ENCODE results near the gene FCRL5. TPM values are rescaled to one million over a fixed set of nuclear protein-coding genes. Genes with fewer than 3 reads are reported as not detected.

The FCRL5 gene
- total RNA-seq, 2 experiments from 2014 or later = 0.05 TPM; not detected in 1

GRCh38 chr1:157577420-157577819 is 25.1 kb upstream of the FCRL5 start:
- no peaks in the 10 kb centered on the region for H3K9me3 Mint-ChIP-seq
- CTCF ChIA-PET = interaction anchor here (0.7 to 1.4 kb wide), 3 partner anchors 11 to 114 kb away, joined by 3 to 4 read pairs (median 3); no protein-coding TSS in a partner anchor
- H3K27me3 Mint-ChIP-seq = no peaks in the 10 kb centered on the region
- H3K4me3 Mint-ChIP-seq = no peak overlapping the region
- no peaks in the 10 kb centered on the region for H3K36me3 Mint-ChIP-seq (ENCODE audit: low read depth)
- DNase-seq = no peak
- no peak for TF ChIP-seq CTCF (IDR thresholded peaks at IDR 0.05)
- no peak overlapping the region for H3K27ac Mint-ChIP-seq
- no peak for ATAC-seq
- POLR2A ChIA-PET = no interaction called here
- intact Hi-C loops (cut with micrococcal nuclease) = no loop called here
- no peaks in the 10 kb centered on the region for H3K4me1 Mint-ChIP-seq (ENCODE audit: low read depth)

DNA sequence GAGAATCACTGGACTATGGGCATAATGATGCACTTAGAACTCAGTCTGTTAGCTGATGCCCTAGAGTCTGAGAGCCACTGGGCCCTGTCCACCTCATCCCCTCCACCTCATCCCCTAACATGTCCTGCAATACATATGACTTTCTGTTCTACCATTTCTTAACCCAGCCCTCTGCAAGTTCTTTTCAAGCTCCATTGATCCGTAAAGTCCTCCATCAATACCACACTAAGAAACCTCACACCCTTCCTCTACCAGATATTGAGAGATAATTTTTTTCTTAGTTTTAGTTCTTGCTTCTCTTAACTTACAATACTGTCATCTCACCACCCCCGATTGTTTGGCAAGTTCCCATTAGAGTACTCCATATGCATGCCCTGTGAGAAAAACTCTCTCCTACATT is 23.4 kb upstream of the FCRL5 start:
- intact Hi-C loops (cut with micrococcal nuclease) = no loop called here
- CTCF ChIA-PET = interaction anchor here (1.4 kb wide), 1 partner anchor 210 kb away, joined by 3 read pairs; no protein-coding TSS in a partner anchor
- POLR2A ChIA-PET = no interaction called here
- Mint-ChIP-seq H3K36me3 (ENCODE audit: low read depth) (no peaks in the 10 kb centered on the region), H3K4me3 (no peak overlapping the region), H3K9me3 (no peaks in the 10 kb centered on the region), H3K4me1 (ENCODE audit: low read depth) (no peaks in the 10 kb centered on the region), H3K27me3 (peaks cover 1% of the 10 kb centered on the region), H3K27ac (no peak overlapping the region)
- DNase-seq (no peak), ATAC-seq (no peak)
- TF ChIP-seq CTCF (IDR thresholded peaks at IDR 0.05) = no peak

- DNase-seq = no peak
- POLR2A ChIA-PET = no interaction called here
- peaks cover 1% of the 10 kb centered on the region for H3K27me3 Mint-ChIP-seq
- H3K4me3 Mint-ChIP-seq = no peak overlapping the region
- intact Hi-C loops (cut with micrococcal nuclease) = no loop called here
- no peaks in the 10 kb centered on the region for H3K4me1 Mint-ChIP-seq (ENCODE audit: low read depth)
- no peaks in the 10 kb centered on the region for H3K36me3 Mint-ChIP-seq (ENCODE audit: low read depth)
- no peak overlapping the region for H3K27ac Mint-ChIP-seq
- CTCF ChIA-PET = no interaction called here
- TF ChIP-seq CTCF (IDR thresholded peaks at IDR 0.05) = no peak
- no peak for ATAC-seq
- H3K9me3 Mint-ChIP-seq = no peaks in the 10 kb centered on the region
Measured at GRCh38 chr1:157574836-157575235, 22.5 kb upstream of the FCRL5 start.

- no peak for TF ChIP-seq CTCF (IDR thresholded peaks at IDR 0.05)
- POLR2A ChIA-PET = no interaction called here
Measured at GRCh38 chr1:157566484-157567300, 14.4 kb upstream of the FCRL5 start.

DNA sequence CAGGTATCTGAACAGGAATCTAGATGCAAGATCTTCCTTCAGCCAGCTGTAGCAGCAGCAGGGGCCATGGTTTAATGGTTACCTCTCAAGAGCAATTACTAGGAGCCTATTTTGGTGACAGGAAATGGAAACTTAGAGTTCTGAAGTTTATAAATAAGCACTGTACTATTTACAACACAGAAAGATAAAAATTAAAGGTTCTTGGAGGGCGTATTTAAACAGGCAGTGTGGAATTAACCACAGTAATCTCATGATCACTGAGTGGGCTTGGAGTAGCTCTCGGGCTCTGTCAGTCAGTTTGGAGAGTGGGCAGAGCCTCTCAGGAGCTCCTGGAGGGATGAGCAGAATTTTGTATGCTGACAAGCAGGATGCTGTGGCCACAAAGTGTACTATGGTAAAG is 10.2 kb upstream of the FCRL5 start:
- peaks cover 12% of the 10 kb centered on the region for H3K27me3 Mint-ChIP-seq
- ChIA-PET CTCF (interaction anchor here (1.0 to 1.6 kb wide), 3 partner anchors 18 to 192 kb away, joined by 3 to 12 read pairs (median 4); no protein-coding TSS in a partner anchor), POLR2A (no interaction called here)
- DNase-seq (no peak), ATAC-seq (no peak)
- no peak overlapping the region for H3K4me3 Mint-ChIP-seq
- H3K4me1 Mint-ChIP-seq (ENCODE audit: low read depth) = no peaks in the 10 kb centered on the region
- H3K36me3 Mint-ChIP-seq (ENCODE audit: low read depth) = no peaks in the 10 kb centered on the region
- H3K27ac Mint-ChIP-seq = no peak overlapping the region
- intact Hi-C loops (cut with micrococcal nuclease) = no loop called here
- no peaks in the 10 kb centered on the region for H3K9me3 Mint-ChIP-seq
- TF ChIP-seq CTCF (IDR thresholded peaks at IDR 0.05) = no peak

More at GRCh38 chr1:157566484-157567300, 14.4 kb upstream of the FCRL5 start:
- CTCF ChIA-PET = interaction anchor here (2.0 kb wide), 1 partner anchor 13 kb away, joined by 6 read pairs; no protein-coding TSS in a partner anchor
- H3K27ac Mint-ChIP-seq = no peak overlapping the region
- ATAC-seq (no peak), DNase-seq (no peak)
- no peaks in the 10 kb centered on the region for H3K36me3 Mint-ChIP-seq (ENCODE audit: low read depth)
- peaks cover 18% of the 10 kb centered on the region for H3K27me3 Mint-ChIP-seq
- H3K9me3 Mint-ChIP-seq = no peaks in the 10 kb centered on the region
- no peaks in the 10 kb centered on the region for H3K4me1 Mint-ChIP-seq (ENCODE audit: low read depth)
- H3K4me3 Mint-ChIP-seq = no peak overlapping the region
- intact Hi-C loops (cut with micrococcal nuclease) = no loop called here
